MCF 10A (cell line): ENCODE results near the gene RBM5. TPM values are rescaled to one million over a fixed set of nuclear protein-coding genes. Genes with fewer than 3 reads are reported as not detected.
"Not testable (repeated sequence)": the region's sequence is repeated elsewhere in the genome, so short reads cannot be mapped to it uniquely, and the experiment has no call there.

ENCODE experiments used
- BruUV-seq: library from RNA; stranded (reverse); fragments of 400-500 nt; replicated peaks from 2 replicates; lab custom pipeline; 2021; lab: Mats Ljungman, UMichigan
- CTCF ChIA-PET: fragments of 300-600 bp; sonication (Branson Sonifier 250); formaldehyde crosslinking; extraction: SDS; loops from one replicate; lab custom pipeline; 2021; ENCODE audit warnings: antibody characterized with exemption, inconsistent platforms; lab: Yijun Ruan, JAX
- POLR2A ChIA-PET: fragments of 300-600, 350-650 bp; sonication (Branson Sonifier 250); formaldehyde crosslinking; extraction: SDS; loops from one replicate; lab custom pipeline; 2020; ENCODE audit warnings: antibody characterized with exemption, inconsistent platforms; lab: Yijun Ruan, JAX
- DNase-seq: peaks from one replicate; pipeline ENCODE4 v3.0.0-alpha.2; 2018; ENCODE audit not compliant: unreplicated experiment
- H3K27ac Mint-ChIP-seq: one replicate; pipeline ENCODE4 v1.8.0; 2022; ENCODE audit warnings: mild to moderate bottlenecking, low read depth, mixed read lengths; ENCODE audit not compliant: unreplicated experiment
- H3K27me3 Mint-ChIP-seq: one replicate; pipeline ENCODE4 v1.8.0; 2022; ENCODE audit warnings: mixed read lengths; ENCODE audit not compliant: insufficient read depth, unreplicated experiment
- H3K36me3 Mint-ChIP-seq: one replicate; pipeline ENCODE4 v1.8.0; 2022; ENCODE audit warnings: mild to moderate bottlenecking, moderate library complexity, mixed read lengths; ENCODE audit not compliant: insufficient read depth, unreplicated experiment
- H3K4me1 Mint-ChIP-seq: one replicate; pipeline ENCODE4 v1.8.0; 2022; ENCODE audit warnings: mixed read lengths; ENCODE audit not compliant: insufficient read depth, unreplicated experiment
- H3K4me3 Mint-ChIP-seq: one replicate; pipeline ENCODE4 v1.8.0; 2022; ENCODE audit warnings: mild to moderate bottlenecking, moderate library complexity, mixed read lengths; ENCODE audit not compliant: unreplicated experiment
- H3K9me3 Mint-ChIP-seq: one replicate; pipeline ENCODE4 v1.8.0; 2022; ENCODE audit warnings: mixed read lengths; ENCODE audit not compliant: unreplicated experiment
- intact Hi-C: fragments of 100-400 bp; cut with micrococcal nuclease; formaldehyde crosslinking; loops from 2 replicates; pipeline ENCODE4 v1.14.1; 2022
- total RNA-seq: library from RNA; stranded (reverse); gene quantifications from 2 replicates; pipeline ENCODE4 v1.2.3, GENCODE V29; 2022
- TF ChIP-seq, protein P1 (sequence below): fragments of 200-600 bp; IDR thresholded peaks from one replicate; pipeline ENCODE4 v1.8.0; 2022; ENCODE audit warnings: antibody characterized with exemption, mild to moderate bottlenecking; ENCODE audit not compliant: unreplicated experiment

The RBM5 gene
- total RNA-seq, 1 experiment from 2014 or later, result 138 TPM

DNA sequence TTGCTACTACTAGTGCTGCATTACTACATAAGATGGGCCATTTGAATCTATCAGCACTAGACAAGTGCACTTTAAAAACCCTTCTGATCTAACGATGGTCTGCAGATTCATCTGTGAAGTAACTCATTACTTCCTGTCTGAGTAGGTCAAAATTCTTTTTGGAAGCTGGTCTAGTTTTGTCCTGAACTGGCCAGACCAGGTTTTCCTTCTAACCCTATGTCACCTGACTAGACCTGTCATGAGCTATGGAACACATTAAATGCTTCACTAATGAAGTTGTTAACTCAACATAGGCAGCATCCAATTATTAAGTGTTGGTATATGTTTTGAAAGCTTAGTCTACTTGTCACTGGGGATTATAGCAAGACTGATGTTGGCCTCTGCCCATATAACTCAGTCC lies 10.1 kb upstream of the RBM5 start:
- ChIA-PET POLR2A (interaction anchor here (0.6 to 1.7 kb wide), 2 partner anchors 9 to 34 kb away, joined by 3 to 4 read pairs; no protein-coding TSS in a partner anchor), CTCF (interaction anchor here (0.5 to 0.7 kb wide), 2 partner anchors 9 to 10 kb away, joined by 4 to 6 read pairs; no protein-coding TSS in a partner anchor)
- Mint-ChIP-seq H3K27ac (no peak overlapping the region), H3K4me3 (no peak overlapping the region), H3K36me3 (peaks cover 44% of the 10 kb centered on the region), H3K9me3 (no peaks in the 10 kb centered on the region), H3K27me3 (no peaks in the 10 kb centered on the region), H3K4me1 (no peaks in the 10 kb centered on the region)
- peak; percentile 5 for DNase-seq
- intact Hi-C loops, result no loop called here
- BruUV-seq, result TSS peak; percentile 42
- TF ChIP-seq, protein P1, sequence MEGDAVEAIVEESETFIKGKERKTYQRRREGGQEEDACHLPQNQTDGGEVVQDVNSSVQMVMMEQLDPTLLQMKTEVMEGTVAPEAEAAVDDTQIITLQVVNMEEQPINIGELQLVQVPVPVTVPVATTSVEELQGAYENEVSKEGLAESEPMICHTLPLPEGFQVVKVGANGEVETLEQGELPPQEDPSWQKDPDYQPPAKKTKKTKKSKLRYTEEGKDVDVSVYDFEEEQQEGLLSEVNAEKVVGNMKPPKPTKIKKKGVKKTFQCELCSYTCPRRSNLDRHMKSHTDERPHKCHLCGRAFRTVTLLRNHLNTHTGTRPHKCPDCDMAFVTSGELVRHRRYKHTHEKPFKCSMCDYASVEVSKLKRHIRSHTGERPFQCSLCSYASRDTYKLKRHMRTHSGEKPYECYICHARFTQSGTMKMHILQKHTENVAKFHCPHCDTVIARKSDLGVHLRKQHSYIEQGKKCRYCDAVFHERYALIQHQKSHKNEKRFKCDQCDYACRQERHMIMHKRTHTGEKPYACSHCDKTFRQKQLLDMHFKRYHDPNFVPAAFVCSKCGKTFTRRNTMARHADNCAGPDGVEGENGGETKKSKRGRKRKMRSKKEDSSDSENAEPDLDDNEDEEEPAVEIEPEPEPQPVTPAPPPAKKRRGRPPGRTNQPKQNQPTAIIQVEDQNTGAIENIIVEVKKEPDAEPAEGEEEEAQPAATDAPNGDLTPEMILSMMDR, result no peak

DNA sequence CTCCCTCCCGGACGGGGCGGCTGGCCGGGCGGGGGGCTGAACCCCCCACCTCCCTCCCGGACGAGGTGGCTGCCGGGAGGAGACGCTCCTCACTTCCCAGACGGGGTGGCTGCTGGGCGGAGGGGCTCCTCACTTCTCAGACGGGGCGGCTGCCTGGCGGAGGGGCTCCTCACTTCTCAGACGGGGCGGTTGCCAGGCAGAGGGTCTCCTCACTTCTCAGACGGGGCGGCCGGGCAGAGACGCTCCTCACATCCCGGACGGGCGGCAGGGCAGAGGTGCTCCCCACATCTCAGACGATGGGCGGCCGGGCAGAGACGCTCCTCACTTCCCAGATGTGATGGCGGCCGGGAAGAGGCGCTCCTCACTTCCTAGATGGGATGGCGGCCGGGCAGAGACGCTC lies 3.8 kb upstream of the RBM5 start:
- BruUV-seq, H3K27me3 Mint-ChIP-seq, CTCF ChIA-PET, H3K4me1 Mint-ChIP-seq, POLR2A ChIA-PET, H3K4me3 Mint-ChIP-seq, H3K36me3 Mint-ChIP-seq, H3K9me3 Mint-ChIP-seq, H3K27ac Mint-ChIP-seq, DNase-seq: not testable (repeated sequence)
- intact Hi-C loops, result loop anchor here (5.0 kb wide), 1 partner anchor 283 kb away; the partner anchor contains the start of gene INKA1

DNA sequence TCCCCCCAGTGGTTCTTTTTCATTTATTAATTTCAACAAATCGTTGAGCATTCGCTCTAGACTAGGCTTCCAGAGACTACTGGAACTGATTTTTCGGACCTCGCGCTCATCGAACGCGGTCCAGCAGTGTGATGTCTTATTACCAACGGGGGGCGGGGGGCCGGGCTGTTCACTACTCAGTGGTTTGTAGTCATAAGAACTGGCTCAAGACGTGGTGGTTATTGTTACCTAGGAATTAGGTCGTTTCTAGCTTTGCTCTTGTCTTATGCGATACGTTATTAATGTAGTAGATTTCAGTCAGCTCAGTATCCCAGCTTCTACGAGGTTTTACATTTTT lies 858 bp downstream of the RBM5 start:
- BruUV-seq, result no TSS peak
- POLR2A ChIA-PET, result interaction anchor here (0.7 to 2.9 kb wide), 22 partner anchors 10 to 451 kb away, joined by 3 to 10 read pairs (median 4); partner anchors contain the start of genes GNAI2, INKA1, IP6K1 and MON1A
- Mint-ChIP-seq H3K4me3 (peak overlapping the region; percentile 92), H3K9me3 (no peaks in the 10 kb centered on the region), H3K36me3 (peaks cover 47% of the 10 kb centered on the region), H3K27ac (peak overlapping the region; percentile 99), H3K27me3 (no peaks in the 10 kb centered on the region), H3K4me1 (peaks cover 10% of the 10 kb centered on the region)
- DNase-seq, result peak; percentile 14
- intact Hi-C loops, result loop anchor here (5.0 kb wide), 1 partner anchor 287 kb away; the partner anchor contains the start of gene INKA1
- CTCF ChIA-PET, result interaction anchor here (0.7 to 1.9 kb wide), 7 partner anchors 13 to 388 kb away, joined by 3 to 8 read pairs (median 3); no protein-coding TSS in a partner anchor
- TF ChIP-seq, protein P1, result no peak

DNA sequence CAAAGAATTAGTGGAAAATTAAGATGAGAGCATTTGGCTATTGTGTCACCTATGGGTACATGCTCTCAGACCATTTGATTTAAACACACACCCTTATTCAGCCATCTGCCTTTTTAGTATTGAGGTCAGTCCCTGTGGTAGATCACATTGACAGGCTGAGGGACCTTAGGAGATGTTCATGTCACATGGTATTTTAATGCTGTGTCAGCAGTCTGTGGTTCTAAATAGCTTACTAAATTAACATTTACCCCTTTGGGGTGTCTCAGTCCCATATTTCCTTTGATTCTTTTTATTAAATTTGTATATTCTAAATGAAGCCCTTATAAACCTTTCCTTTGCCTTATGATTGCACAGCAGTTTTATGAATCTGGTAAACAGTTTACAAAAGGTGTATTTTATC lies 2.3 kb downstream of the RBM5 start:
- no TSS peak for BruUV-seq
- Mint-ChIP-seq H3K27me3 (no peaks in the 10 kb centered on the region), H3K4me3 (peak overlapping the region; percentile 92), H3K9me3 (no peaks in the 10 kb centered on the region), H3K4me1 (peaks cover 14% of the 10 kb centered on the region), H3K27ac (peak overlapping the region; percentile 99), H3K36me3 (peaks cover 61% of the 10 kb centered on the region)
- intact Hi-C loops, result no loop called here
- ChIA-PET POLR2A (interaction anchor here (0.8 to 1.7 kb wide), 4 partner anchors 11 to 288 kb away, joined by 3 to 9 read pairs (median 5); partner anchors contain the start of genes INKA1, MON1A and RBM6), CTCF (interaction anchor here (0.6 to 1.4 kb wide), 4 partner anchors 30 to 351 kb away, joined by 3 to 5 read pairs (median 4); no protein-coding TSS in a partner anchor)
- TF ChIP-seq, protein P1, result no peak
- DNase-seq, result no peak
